Posterior cingulate gyrus (tissue), 11 donors: ENCODE data around the gene CALN1.

ENCODE experiments used
- DNase-seq, 10 donors: peaks; one replicate each; pipeline versions ENCODE4 v3.0.0 to v3.0.0-alpha.2; 2020 to 2021; ENCODE audit warnings: mixed read lengths in 3 of 10
- intact Hi-C: fragments of 100-400 bp; cut with DNase I; formaldehyde crosslinking; loops from one replicate; pipeline ENCODE4 v1.15.1; 2023

Gene CALN1

DNA sequence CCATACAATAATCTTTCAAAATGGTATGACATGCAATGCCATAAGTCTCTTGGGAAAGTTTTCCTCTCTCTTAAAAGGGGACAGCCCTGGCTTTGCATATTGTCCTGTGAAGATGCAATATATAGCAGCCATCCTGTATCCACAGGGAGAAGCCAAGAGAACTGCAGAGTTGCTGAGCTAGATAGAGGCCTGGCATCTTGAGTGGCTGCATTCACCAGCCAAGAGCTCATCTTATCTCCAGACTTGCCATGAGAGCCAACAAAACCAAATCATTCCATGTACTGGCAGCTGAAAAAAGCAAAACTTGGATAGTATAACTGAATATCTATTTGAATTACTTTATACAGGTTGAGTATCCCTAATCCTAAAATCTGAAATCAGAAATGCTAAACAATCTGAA, 348.8 kb downstream of the CALN1 start:
- DNase-seq, result no peak
- intact Hi-C loops, result no loop called here

GRCh38 chr7:72062666-72063065, 349.5 kb downstream of the CALN1 start:
- intact Hi-C loops, result no loop called here
- no peak for DNase-seq

- no peak for DNase-seq
- intact Hi-C loops, result no loop called here
These were observed 352.2 kb downstream of the CALN1 start for GRCh38 chr7:72059925-72060324.

DNA sequence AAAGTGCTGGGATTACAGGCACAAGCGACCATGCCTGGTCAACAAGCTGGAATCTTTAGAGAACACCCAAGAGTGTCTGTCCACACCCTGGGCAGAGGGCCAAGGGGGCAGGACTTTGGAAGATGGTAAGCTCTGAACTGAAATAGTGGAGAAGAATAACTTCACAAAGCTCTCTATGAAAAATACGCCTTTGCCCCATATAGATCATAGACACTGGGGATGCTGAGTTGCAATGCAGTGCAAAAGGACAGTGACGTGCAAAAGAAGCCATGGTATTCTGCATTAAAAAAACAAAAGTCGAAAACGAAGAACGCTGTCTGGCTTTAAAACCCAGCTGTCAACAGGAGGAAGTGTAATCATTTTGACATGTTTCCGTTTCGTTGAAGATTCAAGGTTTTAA, 353.6 kb downstream of the CALN1 start:
- intact Hi-C loops, result no loop called here
- DNase-seq, result no peak

DNA sequence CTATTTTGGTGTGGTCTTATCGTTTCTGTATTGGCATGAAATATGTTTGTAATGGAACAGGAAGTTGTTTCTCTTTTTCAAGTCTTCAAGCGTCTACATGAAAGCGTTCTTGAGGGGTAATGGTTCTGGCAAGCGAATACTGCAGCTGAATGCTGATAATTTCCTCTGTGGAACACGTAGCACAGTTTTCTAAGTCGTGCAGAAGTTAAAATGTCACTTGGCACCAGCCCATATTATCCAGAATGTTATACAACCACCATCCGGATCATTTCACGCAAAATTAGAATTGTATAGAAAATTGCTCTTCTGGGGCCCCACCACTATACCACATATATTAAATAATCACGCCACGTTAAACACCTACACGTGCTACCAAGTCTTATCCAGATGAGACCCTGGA, 354.3 kb downstream of the CALN1 start:
- intact Hi-C loops, result no loop called here
- DNase-seq, result no peak

DNA sequence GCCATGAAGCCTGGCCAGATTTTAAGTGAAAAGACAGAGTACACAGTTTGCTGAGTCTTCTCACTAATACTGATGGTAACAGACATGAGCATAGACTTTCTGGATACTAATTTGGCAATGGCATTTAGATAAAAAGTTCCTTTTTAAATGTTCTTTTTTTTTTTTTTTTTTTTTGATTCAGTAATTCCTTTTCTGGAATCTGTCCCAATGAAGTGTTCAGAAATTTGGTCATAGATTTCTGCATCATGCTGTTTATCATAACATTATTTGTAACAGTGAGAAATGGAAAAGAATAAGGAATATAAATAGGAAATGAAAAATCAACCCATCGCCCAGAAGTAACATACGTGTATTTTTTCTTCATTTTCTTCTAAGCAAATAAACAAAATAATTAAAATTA, 354.9 kb downstream of the CALN1 start:
- DNase-seq, result no peak
- intact Hi-C loops, result no loop called here

DNA sequence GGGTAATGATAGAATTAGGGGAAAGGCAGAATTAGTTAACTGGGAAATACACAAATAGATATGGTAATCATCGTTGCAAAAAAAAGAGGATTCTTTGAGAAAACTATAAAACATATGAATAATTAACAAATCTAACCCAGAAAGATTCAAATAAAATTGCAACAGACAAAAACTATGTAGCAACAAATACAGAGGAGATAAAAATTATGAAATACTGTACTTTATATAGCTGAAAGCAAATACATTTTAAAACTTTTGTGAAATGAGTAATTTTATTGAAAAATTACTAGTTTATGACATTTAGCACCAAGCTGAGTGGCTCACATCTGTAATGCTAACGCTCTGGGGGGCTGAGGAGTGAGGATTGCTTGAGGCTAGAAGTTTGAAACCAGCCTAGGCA, 356.7 kb downstream of the CALN1 start:
- DNase-seq, result no peak
- intact Hi-C loops, result no loop called here

DNA sequence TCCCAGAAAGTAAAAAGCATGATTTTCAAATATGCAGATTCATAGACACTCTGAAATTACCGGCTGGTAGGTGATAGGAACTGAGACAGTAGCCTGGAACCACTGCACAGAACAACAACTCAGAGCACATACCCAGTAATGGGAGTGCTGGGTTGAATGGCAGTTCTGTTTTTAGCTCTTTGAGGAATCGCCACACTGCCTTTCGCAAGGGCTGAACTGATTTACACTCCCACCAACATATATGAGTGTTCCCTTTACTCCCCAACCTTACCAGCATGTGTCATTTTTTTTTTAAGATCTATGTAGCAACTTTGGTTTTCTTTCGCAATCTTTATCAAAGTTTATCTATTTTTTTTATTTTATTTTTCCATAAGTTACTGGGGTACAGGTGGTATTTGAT, 358.8 kb downstream of the CALN1 start:
- intact Hi-C loops, result no loop called here
- no peak for DNase-seq

DNA sequence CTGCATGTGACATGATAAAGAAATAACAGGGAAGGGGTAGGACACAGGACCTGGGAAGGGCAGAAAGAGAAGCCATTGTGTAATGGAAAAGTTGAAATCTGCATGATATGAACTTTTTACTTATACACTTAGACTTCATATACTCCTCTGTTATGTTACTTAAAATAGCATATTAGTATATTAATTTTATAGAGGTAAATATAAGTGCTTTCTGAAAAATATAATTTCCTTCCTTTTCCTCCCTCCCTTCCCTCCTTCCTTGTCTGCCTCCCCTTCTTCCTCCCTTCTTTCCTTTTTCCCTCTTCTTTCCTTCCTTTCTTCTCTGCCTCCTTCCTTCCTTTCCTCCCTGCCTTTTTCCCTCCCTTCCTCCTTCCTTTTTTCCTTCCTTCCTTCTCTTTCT, 363.7 kb downstream of the CALN1 start:
- intact Hi-C loops, result no loop called here
- DNase-seq, result no peak

- DNase-seq, result peak in 1 of 10 donors; percentile 7
- intact Hi-C loops, result no loop called here
These were observed 369.3 kb downstream of the CALN1 start for GRCh38 chr7:72042855-72043254.

- intact Hi-C loops, result no loop called here
- no peak for DNase-seq
These were observed 371.5 kb downstream of the CALN1 start for GRCh38 chr7:72040641-72041040.

DNA sequence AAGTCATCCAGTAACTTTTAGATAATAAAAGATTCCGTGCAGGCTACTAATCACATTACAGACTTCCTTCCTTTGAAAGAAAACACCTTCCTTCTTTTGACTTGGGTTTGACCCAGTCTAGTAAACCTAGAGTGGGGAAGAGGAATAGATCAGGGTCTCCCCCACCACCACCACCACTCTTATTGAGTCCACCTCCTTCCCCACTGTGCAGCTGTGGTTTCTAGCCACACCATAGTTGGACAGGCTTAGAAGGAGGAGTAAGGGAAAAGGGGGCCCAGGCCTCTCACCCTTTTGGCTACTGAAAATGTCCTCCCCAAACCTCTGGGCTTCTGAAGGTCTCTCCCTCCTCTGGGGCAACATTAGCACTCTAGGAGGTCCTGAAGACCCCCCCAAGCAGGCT, 372.7 kb downstream of the CALN1 start:
- intact Hi-C loops, result no loop called here
- no peak for DNase-seq

- intact Hi-C loops, result no loop called here
- no peak for DNase-seq
These were observed 374.0 kb downstream of the CALN1 start for GRCh38 chr7:72038022-72038732.

DNA sequence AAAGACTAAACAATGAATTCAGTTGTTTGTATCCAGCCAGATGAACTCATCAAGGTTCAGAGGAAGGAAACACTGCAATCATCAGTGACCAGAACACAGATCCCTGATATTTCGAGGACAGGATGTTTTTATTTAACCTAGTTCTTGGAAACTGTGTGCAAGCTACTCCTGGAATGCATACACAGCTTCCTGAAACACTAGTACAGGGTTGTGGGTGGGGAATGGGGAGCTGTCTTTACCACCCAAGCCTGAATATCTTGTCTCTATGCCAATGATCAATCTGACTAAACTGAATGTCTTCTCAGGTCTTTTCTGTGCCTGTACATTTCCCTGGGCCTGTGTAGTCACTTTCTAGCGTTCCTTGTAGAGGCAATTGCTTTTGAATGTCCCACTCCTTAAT, 374.6 kb downstream of the CALN1 start:
- no peak for DNase-seq
- intact Hi-C loops, result no loop called here

DNA sequence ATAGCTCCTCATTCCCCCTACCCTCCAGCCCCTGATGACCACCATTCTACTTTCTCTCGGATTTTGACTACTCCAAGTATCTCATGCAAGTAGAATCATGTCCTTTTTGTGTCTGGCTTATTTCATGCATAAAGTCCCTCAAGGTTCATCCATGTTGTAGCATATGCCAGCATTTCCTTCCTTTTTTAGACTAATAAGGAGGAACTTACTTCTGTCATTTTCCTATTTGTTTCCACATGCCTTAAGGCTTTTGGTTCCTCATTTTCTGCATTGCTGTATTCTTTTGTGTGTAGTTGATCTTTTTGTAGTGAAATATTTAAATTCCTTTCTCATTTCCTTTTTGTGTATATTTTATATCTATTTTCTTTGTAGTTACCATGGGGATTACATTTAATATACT, 376.9 kb downstream of the CALN1 start:
- intact Hi-C loops, result no loop called here
- DNase-seq, result no peak

DNA sequence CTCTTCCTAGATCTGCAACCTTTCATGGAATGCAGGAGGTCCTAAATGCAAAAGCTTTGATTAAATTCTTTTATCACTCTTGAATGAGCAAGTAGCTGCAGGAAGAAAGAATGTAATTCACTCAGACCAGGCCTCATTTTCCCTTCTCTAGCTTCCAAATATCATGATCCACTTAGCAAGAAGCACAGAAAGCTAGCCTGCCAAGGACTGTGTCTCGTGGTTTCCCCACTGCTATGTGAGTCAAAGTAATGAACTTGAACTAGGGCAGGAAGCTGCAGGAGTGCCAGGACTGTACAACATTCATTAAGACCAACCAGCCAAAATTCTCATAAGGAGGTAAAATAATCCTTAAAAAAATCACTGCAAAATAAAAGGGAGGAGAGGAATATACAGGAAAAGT, 379.2 kb downstream of the CALN1 start:
- intact Hi-C loops, result no loop called here

DNA sequence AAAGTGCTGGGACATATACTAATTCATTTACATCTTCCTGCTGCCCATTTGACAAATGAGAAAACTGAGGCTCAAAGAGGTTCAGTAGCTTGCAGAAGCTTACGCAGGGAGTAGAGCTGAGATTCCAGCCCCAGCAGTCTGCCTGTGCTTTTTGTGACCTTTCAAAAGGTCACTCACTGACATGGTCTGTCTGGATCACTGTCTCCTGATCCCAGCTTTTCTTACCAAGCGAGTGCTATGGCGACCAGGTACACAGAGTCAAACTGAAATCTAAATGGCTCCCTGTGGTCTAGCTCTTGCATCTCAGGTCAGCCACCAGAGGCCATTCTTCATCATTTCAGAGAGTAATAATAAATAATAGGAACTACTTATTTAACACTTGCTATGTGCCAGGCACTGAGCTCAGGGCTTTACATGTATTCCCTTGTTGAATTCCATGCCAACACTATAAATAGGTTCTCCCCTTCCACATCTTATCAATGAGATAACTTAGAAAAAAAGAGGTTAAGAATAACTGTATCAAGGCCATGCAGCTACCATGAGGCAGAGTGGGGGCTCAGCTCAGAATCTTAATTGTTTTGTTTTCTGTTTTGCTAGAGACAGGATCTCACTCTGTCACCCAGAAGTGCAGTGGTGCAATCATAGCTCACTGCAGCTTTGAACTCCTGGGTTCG, 381.0 kb downstream of the CALN1 start:
- intact Hi-C loops, result no loop called here
- DNase-seq, result no peak

More for the DNA sequence above, 379.2 kb downstream of the CALN1 start:
- peak in 7 of 10 donors; percentile 21 to 85 (median 53) for DNase-seq

GRCh38 chr7:72028267-72028666, 383.9 kb downstream of the CALN1 start:
- DNase-seq, result peak in 7 of 10 donors; percentile 16 to 89 (median 53)
- intact Hi-C loops, result no loop called here

- intact Hi-C loops, result no loop called here
These were observed 386.7 kb downstream of the CALN1 start for GRCh38 chr7:72025381-72025960.

DNA sequence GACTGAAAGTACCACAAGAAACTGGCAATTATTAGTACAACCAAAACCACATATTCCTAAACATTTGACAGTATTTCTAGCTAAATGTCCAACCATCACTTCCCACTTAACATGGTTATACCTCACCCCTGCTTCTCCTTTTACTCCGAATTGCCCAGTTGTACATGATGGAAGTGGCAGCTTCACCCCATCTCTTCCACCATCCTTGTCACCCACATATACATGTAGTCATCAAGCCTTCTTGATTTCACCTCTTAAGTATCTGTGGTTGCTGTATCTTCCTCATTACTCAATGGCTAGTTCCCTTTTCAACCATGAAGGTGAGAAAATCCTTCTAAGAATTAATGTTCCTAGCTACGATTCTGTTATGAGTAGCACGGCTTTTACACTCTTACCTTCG, 388.2 kb downstream of the CALN1 start:
- intact Hi-C loops, result no loop called here
- no peak for DNase-seq

More at GRCh38 chr7:72025381-72025960, 386.7 kb downstream of the CALN1 start:
- DNase-seq, result no peak

GRCh38 chr7:72021716-72022115, 390.4 kb downstream of the CALN1 start:
- DNase-seq, result no peak
- intact Hi-C loops, result no loop called here

DNA sequence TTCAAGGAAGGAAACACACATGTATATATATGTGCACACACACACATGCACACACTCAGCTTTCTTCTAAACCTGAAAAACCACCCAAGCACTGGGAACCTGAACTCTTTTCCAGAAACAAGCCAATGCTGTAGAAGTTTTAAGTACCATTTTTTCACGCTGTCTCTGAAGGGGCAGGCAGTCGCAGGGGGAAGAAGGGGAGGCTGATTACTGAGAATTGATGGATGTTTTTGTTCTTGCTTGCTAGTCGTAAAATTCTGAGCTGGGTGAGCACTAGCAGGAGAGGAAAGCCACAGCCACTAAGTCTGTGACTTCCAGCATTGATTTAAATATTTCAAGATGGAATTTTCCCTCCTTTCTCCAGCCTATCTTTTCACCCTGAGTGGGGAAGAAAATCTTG, 391.8 kb downstream of the CALN1 start:
- DNase-seq, result no peak
- intact Hi-C loops, result no loop called here
